ENCODE results near the gene SLC9A5. TPM values are rescaled to one million over a fixed set of nuclear protein-coding genes. Genes with fewer than 3 reads are reported as not detected.

Gene SLC9A5
- total RNA-seq, 1 donor from 2014 or later: 4.4 TPM

- no peaks in the 10 kb centered on the region for H3K9me3 Mint-ChIP-seq
- H3K36me3 Mint-ChIP-seq (ENCODE audit: low read depth): no peaks in the 10 kb centered on the region
- H3K4me1 Mint-ChIP-seq: no peaks in the 10 kb centered on the region
- TF ChIP-seq CTCF (conservative IDR thresholded peaks at IDR 0.05): peak; percentile 64
- no peak overlapping the region for H3K27ac Mint-ChIP-seq (ENCODE audit: unreplicated experiment)
- peaks cover 15% of the 10 kb centered on the region for H3K27me3 Mint-ChIP-seq (ENCODE audit: low read depth)
- no peak overlapping the region for H3K4me3 Mint-ChIP-seq
- no peak for DNase-seq (ENCODE audit: low read depth, low spot score)
Observed at GRCh38 chr16:67260426-67261063, 11.8 kb downstream of the SLC9A5 start.

- no peak for TF ChIP-seq CTCF (conservative IDR thresholded peaks at IDR 0.05)
- no peaks in the 10 kb centered on the region for H3K4me1 Mint-ChIP-seq
- no peak overlapping the region for H3K27ac Mint-ChIP-seq (ENCODE audit: unreplicated experiment)
- no peaks in the 10 kb centered on the region for H3K36me3 Mint-ChIP-seq (ENCODE audit: low read depth)
- no peak overlapping the region for H3K4me3 Mint-ChIP-seq
- H3K27me3 Mint-ChIP-seq (ENCODE audit: low read depth): peaks cover 15% of the 10 kb centered on the region
- no peak for DNase-seq (ENCODE audit: low read depth, low spot score)
- no peaks in the 10 kb centered on the region for H3K9me3 Mint-ChIP-seq
Observed at GRCh38 chr16:67263201-67263600, 14.4 kb downstream of the SLC9A5 start.

GRCh38 chr16:67264277-67264676 is 15.5 kb downstream of the SLC9A5 start:
- TF ChIP-seq CTCF (conservative IDR thresholded peaks at IDR 0.05): no peak
- Mint-ChIP-seq H3K9me3 (no peaks in the 10 kb centered on the region), H3K36me3 (ENCODE audit: low read depth) (no peaks in the 10 kb centered on the region), H3K27me3 (ENCODE audit: low read depth) (peaks cover 15% of the 10 kb centered on the region), H3K4me1 (no peaks in the 10 kb centered on the region), H3K27ac (ENCODE audit: unreplicated experiment) (no peak overlapping the region), H3K4me3 (no peak overlapping the region)
- DNase-seq (ENCODE audit: low read depth, low spot score): no peak

- H3K4me3 Mint-ChIP-seq: no peak overlapping the region
- no peak for TF ChIP-seq CTCF (conservative IDR thresholded peaks at IDR 0.05)
- no peak for DNase-seq (ENCODE audit: low read depth, low spot score)
- H3K36me3 Mint-ChIP-seq (ENCODE audit: low read depth): no peaks in the 10 kb centered on the region
- H3K4me1 Mint-ChIP-seq: no peaks in the 10 kb centered on the region
- H3K27me3 Mint-ChIP-seq (ENCODE audit: low read depth): peaks cover 15% of the 10 kb centered on the region
- H3K9me3 Mint-ChIP-seq: no peaks in the 10 kb centered on the region
- H3K27ac Mint-ChIP-seq (ENCODE audit: unreplicated experiment): no peak overlapping the region
Observed at GRCh38 chr16:67264866-67265265, 16.1 kb downstream of the SLC9A5 start.

GRCh38 chr16:67265834-67266233 is 17.1 kb downstream of the SLC9A5 start:
- H3K4me1 Mint-ChIP-seq: no peaks in the 10 kb centered on the region
- H3K36me3 Mint-ChIP-seq (ENCODE audit: low read depth): no peaks in the 10 kb centered on the region
- H3K4me3 Mint-ChIP-seq: no peak overlapping the region
- peaks cover 15% of the 10 kb centered on the region for H3K27me3 Mint-ChIP-seq (ENCODE audit: low read depth)
- H3K27ac Mint-ChIP-seq (ENCODE audit: unreplicated experiment): no peak overlapping the region
- no peaks in the 10 kb centered on the region for H3K9me3 Mint-ChIP-seq
- no peak for TF ChIP-seq CTCF (conservative IDR thresholded peaks at IDR 0.05)
- no peak for DNase-seq (ENCODE audit: low read depth, low spot score)
